ENCODE measurements around the gene GHITM.
"Not testable (repeated sequence)": the region's sequence is repeated elsewhere in the genome, so short reads cannot be mapped to it uniquely, and the experiment has no call there.

Gene GHITM

DNA sequence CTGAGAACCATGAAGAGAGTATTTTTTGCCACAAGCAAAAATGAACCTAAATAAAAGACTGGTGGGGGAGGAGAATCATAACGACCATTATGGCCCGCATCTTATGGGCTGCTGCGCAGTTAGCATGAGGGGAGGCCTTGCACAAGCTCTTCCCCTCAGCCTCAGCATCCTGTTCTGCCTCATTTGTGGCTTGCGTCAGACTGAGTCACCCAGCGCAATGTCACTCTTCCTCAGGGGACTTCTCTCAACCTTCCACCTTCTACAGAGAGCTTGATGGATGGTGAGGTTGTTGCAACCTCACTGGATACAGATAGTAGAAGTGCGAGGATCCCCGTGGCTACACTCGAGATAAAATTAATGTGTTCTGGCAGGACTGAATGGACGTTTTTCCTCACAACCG is 17.5 kb downstream of the GHITM start:
- H3K4me3 Mint-ChIP-seq: peak overlapping the region in 1 of 2 donors; percentile 5
- peak; percentile 25 to 47 (median 39) for DNase-seq
- ATAC-seq (replicated peaks): peak; percentile 100
- peaks cover 9 to 10% of the 10 kb centered on the region in 2 donors for H3K4me1 Mint-ChIP-seq (ENCODE audit: low read depth in 2 of 2)
- no peaks in the 10 kb centered on the region for H3K9me3 Mint-ChIP-seq
- peaks cover 45% of the 10 kb centered on the region for H3K36me3 Mint-ChIP-seq (ENCODE audit: insufficient read depth)
- no peaks in the 10 kb centered on the region for H3K27me3 Mint-ChIP-seq
- peak overlapping the region; percentile 83 to 87 for H3K27ac Mint-ChIP-seq

DNA sequence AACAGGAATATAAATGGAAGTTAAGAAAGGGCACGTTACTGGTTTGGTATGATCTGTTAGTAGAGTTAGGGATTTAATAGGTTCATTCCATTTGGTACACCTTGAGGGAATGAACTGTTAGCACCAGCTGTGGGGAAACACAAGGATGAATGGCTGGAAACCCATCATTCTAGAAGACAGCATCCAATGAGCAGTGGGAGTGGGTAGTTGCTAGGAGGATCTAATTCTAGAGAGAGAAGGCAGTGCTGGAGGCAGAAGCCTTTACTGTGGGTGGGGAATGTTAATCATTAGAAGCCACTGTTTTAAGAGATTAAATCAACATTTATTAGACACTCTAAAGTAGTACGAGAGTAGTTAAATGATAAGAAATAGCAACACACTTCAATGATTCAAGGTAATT is 18.8 kb downstream of the GHITM start:
- Mint-ChIP-seq H3K4me1 (ENCODE audit: low read depth in 2 of 2) (peaks cover 9 to 10% of the 10 kb centered on the region in 2 donors), H3K4me3 (no peak overlapping the region), H3K27ac (peak overlapping the region; percentile 38 to 87), H3K27me3 (peaks cover 0 to 3% of the 10 kb centered on the region in 2 donors), H3K36me3 (ENCODE audit: insufficient read depth) (peaks cover 32% of the 10 kb centered on the region), H3K9me3 (no peaks in the 10 kb centered on the region)
- ATAC-seq (replicated peaks) (no peak), DNase-seq (no peak)

DNA sequence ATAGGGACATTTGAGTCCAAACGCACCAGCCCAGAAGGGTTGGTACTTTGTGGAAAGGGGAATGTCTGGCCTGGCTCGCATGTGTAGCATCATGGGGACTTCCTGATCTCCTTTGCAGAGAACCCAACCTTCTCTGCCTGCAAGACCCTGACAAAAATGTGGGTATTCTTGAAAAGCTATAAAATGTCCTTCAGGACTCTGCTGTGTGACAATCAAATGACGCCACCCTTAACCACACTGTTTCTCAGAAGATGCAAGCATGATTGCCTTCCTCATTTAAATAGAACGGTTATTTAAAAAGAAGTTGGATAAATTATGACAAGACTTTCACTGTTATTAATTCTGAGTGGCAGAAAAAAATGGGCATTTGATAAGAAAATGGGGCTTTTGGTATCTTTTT is 19.2 kb downstream of the GHITM start:
- no peak for ATAC-seq (replicated peaks)
- H3K27ac Mint-ChIP-seq: peak overlapping the region in 1 of 2 donors; percentile 38
- H3K9me3 Mint-ChIP-seq: no peaks in the 10 kb centered on the region
- peaks cover 3 to 8% of the 10 kb centered on the region in 2 donors for H3K27me3 Mint-ChIP-seq
- DNase-seq: no peak
- H3K4me1 Mint-ChIP-seq (ENCODE audit: low read depth in 2 of 2): peaks cover 9 to 10% of the 10 kb centered on the region in 2 donors
- peaks cover 27% of the 10 kb centered on the region for H3K36me3 Mint-ChIP-seq (ENCODE audit: insufficient read depth)
- H3K4me3 Mint-ChIP-seq: no peak overlapping the region

DNA sequence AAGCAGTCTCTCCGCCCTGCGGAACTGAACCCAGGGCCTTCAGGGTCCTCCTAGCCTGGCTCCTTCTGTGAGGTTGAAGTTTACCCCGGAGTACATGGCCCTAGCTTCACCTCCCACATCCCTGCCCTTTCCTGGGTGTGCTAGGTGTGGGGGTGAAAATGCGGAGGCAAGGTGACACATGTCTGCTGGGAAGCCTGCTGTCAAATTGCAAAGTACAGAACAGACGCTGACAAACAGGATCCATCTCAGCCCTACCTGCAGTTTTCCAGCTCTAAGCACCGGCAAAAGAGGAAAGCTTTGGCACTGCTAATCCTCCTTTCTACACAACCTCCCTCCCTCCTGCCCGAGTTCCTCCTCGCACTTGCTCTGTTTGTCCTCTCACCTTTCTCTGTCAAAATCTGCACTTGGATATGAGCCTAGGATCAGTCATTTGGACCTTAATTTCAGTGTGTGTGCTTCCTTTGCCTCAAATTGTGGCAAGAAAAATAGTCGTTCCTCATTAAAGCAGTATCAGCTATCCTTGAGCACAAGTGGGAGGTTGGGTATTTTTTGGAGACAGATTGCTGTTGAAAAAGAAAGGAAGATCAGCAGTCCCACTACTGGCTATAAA is 19.9 kb downstream of the GHITM start:
- H3K36me3 Mint-ChIP-seq (ENCODE audit: insufficient read depth): peaks cover 21% of the 10 kb centered on the region
- DNase-seq (no peak), ATAC-seq (replicated peaks) (no peak)
- H3K27me3 Mint-ChIP-seq: peaks cover 7 to 14% of the 10 kb centered on the region in 2 donors
- peaks cover 9 to 10% of the 10 kb centered on the region in 2 donors for H3K4me1 Mint-ChIP-seq (ENCODE audit: low read depth in 2 of 2)
- no peak overlapping the region for H3K4me3 Mint-ChIP-seq
- no peaks in the 10 kb centered on the region for H3K9me3 Mint-ChIP-seq
- no peak overlapping the region for H3K27ac Mint-ChIP-seq

DNA sequence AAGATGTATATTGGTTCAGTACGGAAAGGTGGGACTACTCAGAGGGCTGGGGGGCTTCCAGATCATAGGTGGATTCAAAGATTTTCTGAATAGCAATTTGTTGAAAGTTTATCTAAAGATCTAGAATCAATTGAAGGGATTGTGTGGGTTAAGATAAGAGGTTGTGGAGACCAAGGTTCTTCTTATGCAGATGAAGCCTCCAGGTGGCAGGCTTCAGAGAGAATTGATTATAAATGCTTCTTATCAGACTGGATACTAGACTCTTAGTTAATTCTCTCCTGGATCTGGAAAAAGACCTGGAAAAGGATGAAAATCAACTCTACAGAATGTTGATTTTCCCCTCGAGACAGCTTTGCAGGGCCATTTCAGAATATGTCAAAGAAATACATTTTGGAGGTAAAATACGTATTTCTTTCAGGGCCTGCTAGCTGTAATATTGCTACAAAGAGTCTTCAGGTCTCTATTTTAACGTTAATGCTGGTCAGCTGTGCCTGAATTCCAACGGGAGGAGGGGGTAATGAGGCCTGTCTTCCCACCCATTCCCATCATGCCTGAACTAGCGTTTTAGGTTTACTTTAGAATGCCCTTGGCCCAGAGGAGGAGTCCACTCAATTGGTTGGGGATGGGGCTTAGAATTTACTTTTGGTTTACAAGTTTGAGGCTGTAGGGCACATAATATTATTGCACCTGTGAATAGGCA is 21.5 kb downstream of the GHITM start:
- peaks cover 6% of the 10 kb centered on the region for H3K36me3 Mint-ChIP-seq (ENCODE audit: insufficient read depth)
- no peak overlapping the region for H3K4me3 Mint-ChIP-seq
- no peak for DNase-seq
- no peak for ATAC-seq (replicated peaks)
- no peaks in the 10 kb centered on the region for H3K9me3 Mint-ChIP-seq
- peaks cover 7 to 16% of the 10 kb centered on the region in 2 donors for H3K27me3 Mint-ChIP-seq
- H3K27ac Mint-ChIP-seq: no peak overlapping the region
- peaks cover 9 to 10% of the 10 kb centered on the region in 2 donors for H3K4me1 Mint-ChIP-seq (ENCODE audit: low read depth in 2 of 2)

GRCh38 chr10:84163996-84164395 is 24.7 kb downstream of the GHITM start:
- no peaks in the 10 kb centered on the region for H3K9me3 Mint-ChIP-seq
- no peak overlapping the region for H3K4me3 Mint-ChIP-seq
- DNase-seq (no peak), ATAC-seq (replicated peaks) (no peak)
- peaks cover 7 to 16% of the 10 kb centered on the region in 2 donors for H3K27me3 Mint-ChIP-seq
- H3K36me3 Mint-ChIP-seq (ENCODE audit: insufficient read depth): no peaks in the 10 kb centered on the region
- H3K27ac Mint-ChIP-seq: no peak overlapping the region
- H3K4me1 Mint-ChIP-seq (ENCODE audit: low read depth in 2 of 2): peaks cover 0 to 2% of the 10 kb centered on the region in 2 donors

GRCh38 chr10:84164442-84164841 is 25.1 kb downstream of the GHITM start:
- Mint-ChIP-seq H3K9me3 (no peaks in the 10 kb centered on the region), H3K36me3 (ENCODE audit: insufficient read depth) (no peaks in the 10 kb centered on the region), H3K27ac (no peak overlapping the region), H3K4me3 (no peak overlapping the region), H3K27me3 (peaks cover 7 to 16% of the 10 kb centered on the region in 2 donors), H3K4me1 (ENCODE audit: low read depth in 2 of 2) (peaks cover 0 to under 1% of the 10 kb centered on the region in 2 donors)
- no peak for ATAC-seq (replicated peaks)
- DNase-seq: no peak

GRCh38 chr10:84166620-84167288 is 27.4 kb downstream of the GHITM start:
- no peaks in the 10 kb centered on the region for H3K36me3 Mint-ChIP-seq (ENCODE audit: insufficient read depth)
- no peak overlapping the region for H3K4me3 Mint-ChIP-seq
- H3K27me3 Mint-ChIP-seq: peaks cover 7 to 16% of the 10 kb centered on the region in 2 donors
- ATAC-seq (replicated peaks): no peak
- peak overlapping the region in 1 of 2 donors; percentile 75 for H3K27ac Mint-ChIP-seq
- H3K9me3 Mint-ChIP-seq: no peaks in the 10 kb centered on the region
- no peaks in the 10 kb centered on the region for H3K4me1 Mint-ChIP-seq (ENCODE audit: low read depth in 2 of 2)
- no peak for DNase-seq

DNA sequence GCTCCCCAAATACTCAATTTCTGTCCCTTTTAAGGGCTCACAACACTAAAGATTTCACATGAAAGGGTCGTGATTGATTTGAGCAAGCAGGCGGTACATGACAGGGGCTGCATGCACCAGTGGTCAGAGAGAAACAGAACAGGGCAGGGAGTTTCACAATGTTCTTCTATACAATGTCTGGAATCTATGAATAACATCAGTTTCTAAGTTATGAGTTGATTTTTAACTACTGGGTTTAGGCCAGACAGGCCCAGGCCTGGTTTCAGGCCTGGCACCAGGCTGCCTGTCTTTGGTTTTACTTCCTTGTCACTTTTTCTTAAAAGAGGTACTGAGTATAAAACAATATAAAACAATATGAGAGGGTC is 28.0 kb downstream of the GHITM start:
- DNase-seq; H3K36me3 Mint-ChIP-seq (ENCODE audit: insufficient read depth); ATAC-seq (replicated peaks); H3K4me1 Mint-ChIP-seq (ENCODE audit: low read depth in 2 of 2); H3K9me3 Mint-ChIP-seq; H3K4me3 Mint-ChIP-seq: not testable (repeated sequence)
- Mint-ChIP-seq H3K27me3 (peaks cover 7 to 16% of the 10 kb centered on the region in 2 donors), H3K27ac (peak overlapping the region in 1 of 2 donors; percentile 75)

- DNase-seq; H3K4me3 Mint-ChIP-seq; H3K36me3 Mint-ChIP-seq (ENCODE audit: insufficient read depth); H3K4me1 Mint-ChIP-seq (ENCODE audit: low read depth in 2 of 2); H3K9me3 Mint-ChIP-seq; H3K27ac Mint-ChIP-seq; ATAC-seq (replicated peaks): not testable (repeated sequence)
- H3K27me3 Mint-ChIP-seq: peaks cover 6 to 10% of the 10 kb centered on the region in 2 donors
Observed at GRCh38 chr10:84168382-84168781, 29.1 kb downstream of the GHITM start.

- not testable (repeated sequence) for H3K9me3 Mint-ChIP-seq; H3K4me3 Mint-ChIP-seq; H3K27me3 Mint-ChIP-seq; DNase-seq; ATAC-seq (replicated peaks); H3K36me3 Mint-ChIP-seq (ENCODE audit: insufficient read depth); H3K4me1 Mint-ChIP-seq (ENCODE audit: low read depth in 2 of 2)
- peak overlapping the region in 1 of 2 donors; percentile 44 for H3K27ac Mint-ChIP-seq
Observed at GRCh38 chr10:84171237-84171636, 31.9 kb downstream of the GHITM start.

- H3K27me3 Mint-ChIP-seq; H3K36me3 Mint-ChIP-seq (ENCODE audit: insufficient read depth); ATAC-seq (replicated peaks); H3K9me3 Mint-ChIP-seq; DNase-seq; H3K4me3 Mint-ChIP-seq: not testable (repeated sequence)
- Mint-ChIP-seq H3K4me1 (ENCODE audit: low read depth in 2 of 2) (peaks cover 9 to 12% of the 10 kb centered on the region in 2 donors), H3K27ac (peak overlapping the region in 1 of 2 donors; percentile 65)
Observed at GRCh38 chr10:84171700-84172466, 32.6 kb downstream of the GHITM start.

All from effector memory CD8-positive, alpha-beta T cell (primary cell).